SW480 (cell line): ENCODE data around the gene RETREG2.
A peak's percentile ranks its signal among the peaks of the same experiment; 100 is the strongest.

ENCODE experiments used
- DNase-seq: peaks from one replicate; pipeline ENCODE4 v3.0.0-alpha.2; 2016; ENCODE audit warnings: low spot score

Gene RETREG2

GRCh38 chr2:219215871-219216534, 37.9 kb downstream of the RETREG2 start:
- no peak for DNase-seq

DNA sequence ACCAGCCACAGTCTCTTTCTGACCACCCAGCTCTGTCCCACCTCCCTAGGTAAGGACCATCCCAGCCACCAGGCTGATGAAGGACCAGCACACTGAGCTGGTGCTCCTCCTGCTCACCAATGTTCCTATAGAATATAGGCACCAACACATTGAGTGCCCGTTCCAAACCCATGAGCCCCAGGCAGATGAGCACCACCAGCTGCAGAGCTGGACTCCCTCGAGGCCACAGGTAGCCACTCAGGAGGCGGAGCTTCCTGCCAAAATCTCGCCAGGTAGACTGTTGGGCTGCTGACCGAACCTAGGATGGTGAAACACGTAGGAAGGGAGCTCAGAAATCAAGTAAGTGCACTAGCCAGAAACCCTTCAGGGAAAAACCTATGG, 38.5 kb downstream of the RETREG2 start:
- DNase-seq, result no peak

DNA sequence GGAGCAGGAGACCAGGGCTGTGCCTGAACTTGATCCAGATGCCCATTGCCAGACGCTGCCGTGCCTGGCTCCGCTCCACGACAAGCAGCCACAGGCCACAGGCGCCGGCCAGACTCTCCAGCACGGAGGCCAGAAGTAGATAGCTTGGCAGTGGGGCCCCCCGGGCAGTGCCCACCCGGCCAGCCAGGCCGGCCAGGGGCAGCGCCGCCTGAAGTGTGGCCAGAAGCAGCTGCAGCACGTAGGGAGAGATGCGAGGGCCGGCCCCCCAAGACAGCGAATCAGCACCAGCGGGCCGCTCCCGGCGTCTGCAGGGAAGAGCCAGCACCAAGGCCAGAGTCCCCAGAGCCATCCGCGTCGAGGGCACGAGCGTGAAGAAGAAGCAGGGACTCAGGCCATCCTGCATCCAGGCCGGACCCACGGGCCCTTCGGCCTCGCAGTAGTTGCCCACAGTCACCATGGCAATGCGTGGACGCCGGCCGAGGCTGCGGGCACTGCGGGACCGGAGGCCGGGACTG, 40.2 kb downstream of the RETREG2 start:
- DNase-seq, result peak; percentile 72

GRCh38 chr2:219218732-219219701, 40.9 kb downstream of the RETREG2 start, which contains the start of gene ABCB6:
ABCB6 (minus strand) TSS chr2:219218958; CDS start chr2:219218673, 285 bp downstream.
- DNase-seq, result peak; percentile 91

DNA sequence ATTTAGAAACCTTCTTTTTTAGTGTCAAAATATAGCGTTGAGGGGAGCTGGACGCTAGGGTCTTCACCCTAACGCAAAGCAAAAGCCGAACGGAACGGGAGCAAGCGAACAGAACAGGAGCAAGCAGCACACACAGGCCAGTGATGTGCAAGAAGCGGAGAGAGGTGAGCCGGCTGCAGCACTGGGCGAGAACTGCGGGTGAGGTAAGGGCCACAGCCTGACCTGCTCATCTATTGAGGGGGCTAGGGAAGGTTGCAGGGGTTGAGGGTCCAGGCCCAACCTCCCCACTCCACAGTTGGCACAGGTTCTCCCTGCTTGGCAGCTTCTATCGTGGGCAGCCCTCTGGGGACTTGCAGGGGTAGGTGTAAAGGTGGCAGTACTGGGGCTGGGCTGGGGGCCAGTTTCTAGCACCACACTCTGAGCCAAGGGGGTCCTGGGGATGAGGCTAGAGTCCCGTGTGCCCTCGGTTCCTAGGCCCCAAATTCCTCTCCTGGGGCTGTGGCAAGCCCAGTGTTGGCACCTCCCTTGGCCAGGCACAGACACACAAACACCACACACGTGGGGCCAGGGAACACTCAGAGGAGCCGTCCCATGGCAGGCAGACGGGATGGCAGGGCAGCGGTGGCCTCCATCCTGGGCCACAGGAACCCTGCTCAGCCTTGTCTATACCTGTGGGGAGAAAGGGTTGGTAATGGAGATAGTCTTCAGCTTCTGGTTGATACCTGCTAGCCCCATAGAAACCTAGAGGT, 41.9 kb downstream of the RETREG2 start:
- DNase-seq, result no peak

DNA sequence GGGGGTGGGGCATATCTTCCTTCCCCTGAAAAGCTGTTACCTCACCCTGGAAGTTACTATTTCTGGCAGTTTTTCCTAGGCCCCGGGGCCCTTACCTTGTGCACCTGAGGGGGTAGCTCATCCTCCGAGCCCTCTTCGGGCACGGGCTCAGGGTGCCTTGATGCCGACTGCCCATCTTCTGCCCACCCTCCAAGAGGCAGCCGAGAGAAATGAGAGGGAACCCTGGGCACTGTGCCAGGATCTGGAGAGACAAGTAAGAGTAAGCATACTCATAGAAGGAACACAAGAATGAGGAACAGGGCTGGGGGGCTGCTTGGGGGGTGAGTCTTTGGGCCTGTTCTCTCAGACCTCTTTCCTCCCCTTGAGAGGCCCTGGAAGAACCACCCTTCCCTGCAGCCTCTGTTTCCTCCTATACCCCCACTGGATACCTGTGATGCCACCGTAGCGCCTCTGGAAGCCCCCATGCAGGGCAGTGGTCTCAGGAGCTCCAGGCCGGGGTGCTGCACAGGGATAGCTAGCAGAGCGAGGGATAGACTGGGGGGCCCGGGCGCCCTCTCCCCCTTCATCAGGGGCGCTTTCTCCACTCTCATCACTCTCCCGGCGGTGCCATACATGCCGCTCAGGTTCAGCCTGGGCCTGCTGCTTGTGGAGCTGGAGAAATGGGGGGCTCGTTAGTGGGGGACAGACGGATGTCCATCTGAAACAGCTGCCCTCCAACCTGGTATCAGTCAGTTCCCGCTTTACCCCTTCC, 42.8 kb downstream of the RETREG2 start:
- no peak for DNase-seq

DNA sequence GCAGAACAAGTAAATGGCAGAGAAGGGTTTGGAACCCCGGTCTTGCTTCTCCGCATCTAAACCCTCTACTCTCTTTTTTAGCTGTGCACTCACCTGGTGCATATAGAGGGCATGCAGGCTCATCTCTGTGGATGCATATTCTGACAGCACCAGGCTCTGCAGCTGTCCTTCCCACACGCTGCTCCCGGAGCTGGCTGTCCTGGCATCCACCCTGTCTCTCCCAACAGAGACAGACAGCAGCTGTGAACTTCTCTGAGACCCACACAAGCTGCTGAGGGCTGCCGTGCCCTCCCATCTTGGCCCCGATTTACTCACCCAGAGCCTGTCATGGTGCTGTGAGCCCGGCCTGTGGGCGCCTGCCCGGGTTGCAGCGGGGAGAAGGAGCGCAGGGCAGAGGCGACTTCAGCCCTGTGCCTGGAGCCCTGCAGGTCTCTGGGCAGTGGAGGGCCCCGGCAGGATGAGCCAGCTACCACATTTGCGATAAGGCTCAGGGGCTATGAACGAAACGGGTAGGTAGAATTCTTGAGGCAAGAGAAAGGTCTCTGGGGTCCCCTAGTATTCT, 44.0 kb downstream of the RETREG2 start:
- DNase-seq, result no peak

- DNase-seq, result no peak
Measured at GRCh38 chr2:219223831-219224610, 45.9 kb downstream of the RETREG2 start.

GRCh38 chr2:219225350-219225749, 47.3 kb downstream of the RETREG2 start:
- DNase-seq, result no peak

DNA sequence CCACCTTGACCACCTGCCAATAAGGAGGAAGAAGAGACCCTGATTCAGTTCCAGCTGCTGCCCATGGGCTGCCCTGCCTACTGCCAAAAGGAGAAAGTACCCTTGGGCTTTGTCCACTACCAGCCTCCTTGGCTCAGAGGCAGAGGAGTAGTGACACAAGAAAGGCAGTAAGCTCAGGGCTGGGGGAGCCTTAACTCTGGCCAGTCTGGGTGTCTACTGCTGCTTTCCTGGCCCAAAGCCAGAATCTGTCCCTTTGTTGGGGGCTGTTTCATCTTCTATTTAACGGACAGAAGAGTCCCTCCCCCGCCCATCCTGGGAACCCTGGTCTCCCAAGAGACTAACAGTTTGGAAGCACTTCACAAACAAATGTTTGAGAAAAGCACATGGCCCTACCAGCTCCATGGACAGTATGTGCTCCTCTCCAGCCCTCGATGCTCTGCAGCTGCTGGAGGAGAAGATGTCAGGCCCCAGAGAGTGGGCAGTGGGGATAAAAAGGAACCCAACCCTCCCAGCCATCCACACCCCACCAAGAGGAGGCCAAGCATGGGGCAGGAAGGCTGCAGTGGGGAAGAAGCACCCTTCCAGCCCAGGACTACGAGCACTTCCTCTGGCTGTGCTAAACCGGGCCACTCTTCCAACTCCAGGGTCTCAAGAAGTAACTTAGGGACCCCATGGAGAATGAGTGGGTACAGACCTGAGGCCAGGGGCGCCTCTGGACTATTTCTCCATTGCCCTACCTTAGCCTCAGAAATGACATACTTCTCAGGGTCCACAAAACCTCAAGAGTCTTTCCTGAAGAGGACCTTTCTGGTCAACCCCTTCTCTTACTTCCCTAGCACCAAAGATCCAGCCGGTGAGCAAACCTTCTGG, 50.2 kb downstream of the RETREG2 start:
- DNase-seq, result no peak

- DNase-seq, result no peak
Measured at GRCh38 chr2:219228911-219229304, 50.8 kb downstream of the RETREG2 start.

DNA sequence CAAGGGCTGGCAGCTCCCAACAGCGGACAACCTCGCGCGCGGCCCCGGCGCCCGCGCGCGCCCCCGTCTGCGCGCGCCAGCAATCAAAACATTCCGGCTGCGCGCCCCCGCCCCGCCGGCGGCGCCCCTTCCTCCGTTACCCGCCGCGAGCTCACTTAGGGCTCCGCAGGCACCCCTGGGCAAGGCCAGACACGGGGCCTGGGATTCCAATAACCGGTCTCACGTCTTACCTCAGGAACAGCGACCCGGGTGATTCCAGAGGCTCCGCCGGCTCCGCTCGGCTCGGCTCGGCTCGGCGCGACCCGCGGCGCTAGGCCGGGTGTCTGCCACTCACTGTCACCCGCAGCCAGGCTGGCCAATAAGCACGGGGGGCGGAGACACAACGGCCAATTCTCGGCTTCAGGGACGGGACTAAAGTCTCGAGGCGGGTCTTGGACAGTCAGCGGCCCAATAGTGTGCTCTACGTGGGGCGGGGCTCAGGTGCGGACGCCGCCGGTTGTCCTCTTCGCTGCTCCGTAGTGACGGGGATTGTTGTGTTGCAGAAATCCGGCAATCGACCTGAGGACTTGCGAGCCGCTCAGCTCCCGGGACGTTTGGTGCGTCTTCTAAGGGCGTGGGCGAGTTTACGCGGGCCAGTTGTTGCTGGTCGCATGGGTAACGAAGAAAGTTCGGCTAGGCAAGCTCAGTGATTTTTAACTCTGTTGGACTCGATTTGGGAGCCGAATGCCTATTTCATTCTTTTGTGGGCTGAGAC, 51.4 kb downstream of the RETREG2 start, which contains the start of the genes ANKZF1 and ATG9A:
ANKZF1 (plus strand) TSS at position 502 of the 754 bp plus-strand sequence. CDS start 452 bp downstream, outside the sequence.
ATG9A (minus strand) TSS at position 332 of the 754 bp plus-strand sequence. CDS start 1,612 bp downstream, outside the sequence.
- DNase-seq, result peak; percentile 99

- DNase-seq, result peak; percentile 65
Measured at GRCh38 chr2:219230059-219230540, 52.0 kb downstream of the RETREG2 start.

GRCh38 chr2:219234331-219234730, 56.3 kb downstream of the RETREG2 start:
- no peak for DNase-seq
